Keratinocyte (primary cell): ENCODE measurements around the gene TTC1. TPM values are rescaled to one million over a fixed set of nuclear protein-coding genes. Genes with fewer than 3 reads are reported as not detected.

Experiments
- DNase-seq: peaks from one replicate; pipeline ENCODE4 v3.0.0-alpha.2; 2011; ENCODE audit warnings: low read depth, missing footprints, low spot score
- FAIRE-seq: peaks from 2 replicates; lab custom pipeline; 2011; peaks lifted over from hg19 to GRCh38; lab: Jason Lieb, UNC
- H2AFZ ChIP-seq: 2 replicates; pipeline ENCODE4 v1.6.0; 2012; ENCODE audit warnings: low read length, control low read depth, inconsistent platforms; ENCODE audit not compliant: control insufficient read depth
- H3K27ac ChIP-seq: 2 replicates; pipeline ENCODE4 v1.5.1; 2011; ENCODE audit warnings: low read length; ENCODE audit not compliant: control insufficient read depth, insufficient read depth
- H3K27me3 ChIP-seq: 3 replicates; pipeline ENCODE4 v1.6.0; 2011; ENCODE audit warnings: low read length; ENCODE audit not compliant: control insufficient read depth, insufficient read depth; ENCODE audit errors: extremely low read depth
- H3K36me3 ChIP-seq, 2 experiments: 2 replicates in 1 of 2; 3 replicates in 1 of 2; pipeline ENCODE4 v1.5.1; 2011; ENCODE audit warnings: low read length in 2 of 2, mild to moderate bottlenecking in 1 of 2; ENCODE audit not compliant: control insufficient read depth in 2 of 2, insufficient read depth in 2 of 2; ENCODE audit errors: extremely low read depth in 1 of 2
- H3K4me1 ChIP-seq: 3 replicates; pipeline ENCODE4 v1.5.1; 2011; ENCODE audit warnings: low read length; ENCODE audit not compliant: control insufficient read depth, insufficient read depth; ENCODE audit errors: extremely low read depth
- H3K4me2 ChIP-seq: 3 replicates; pipeline ENCODE4 v1.6.0; 2011; ENCODE audit warnings: low read depth, low read length; ENCODE audit not compliant: control insufficient read depth, insufficient read depth; ENCODE audit errors: extremely low read depth
- H3K4me3 ChIP-seq, 3 experiments: fragments of 200-600 bp in 1 of 3; sonication (generic) in 1 of 3; 2 replicates in 2 of 3; 3 replicates in 1 of 3; pipeline ENCODE4 v1.5.1; 2011 to 2016; ENCODE audit warnings: low read length in 3 of 3, mild to moderate bottlenecking in 3 of 3, control low read depth in 2 of 3, inconsistent platforms in 1 of 3, low read depth in 1 of 3, mixed read lengths in 1 of 3, mixed run types in 1 of 3, moderate library complexity in 1 of 3; ENCODE audit not compliant: control insufficient read depth in 2 of 3, insufficient read depth in 2 of 3; ENCODE audit errors: extremely low read depth in 1 of 3
- H3K79me2 ChIP-seq: 2 replicates; pipeline ENCODE4 v1.6.0; 2012; ENCODE audit warnings: low read length; ENCODE audit not compliant: control insufficient read depth, insufficient read depth
- H3K9ac ChIP-seq: 3 replicates; pipeline ENCODE4 v1.6.0; 2011; ENCODE audit warnings: low read length; ENCODE audit not compliant: control insufficient read depth, insufficient read depth; ENCODE audit errors: extremely low read depth
- H3K9me1 ChIP-seq: 3 replicates; pipeline ENCODE4 v1.6.0; 2011; ENCODE audit warnings: low read length; ENCODE audit not compliant: control insufficient read depth, insufficient read depth; ENCODE audit errors: extremely low read depth
- H3K9me3 ChIP-seq: 2 replicates; pipeline ENCODE4 v1.5.1; 2012; ENCODE audit warnings: low read depth, low read length; ENCODE audit not compliant: control insufficient read depth
- H4K20me1 ChIP-seq: 3 replicates; pipeline ENCODE4 v1.6.0; 2011; ENCODE audit warnings: low read length; ENCODE audit not compliant: control insufficient read depth, insufficient read depth; ENCODE audit errors: extremely low read depth
- EZH2 ChIP-seq: IDR thresholded peaks from one replicate; pipeline ENCODE4 v1.6.1; 2012; ENCODE audit warnings: inconsistent platforms, mild to moderate bottlenecking, low read length, moderate library complexity
- dilution Hi-C: fragments of 300-500 bp; cut with MboI; formaldehyde crosslinking; loops from one replicate; pipeline ENCODE4 v1.7.0; 2020; ENCODE audit warnings: low sequenced_read_pairs; ENCODE audit not compliant: extremely low pct_ligation_motif_present
- polyA plus RNA-seq, 5 experiments: library from polyadenylated mRNA; depleted of rRNA in 3 of 5; stranded (reverse) in 3 of 5; stranded (forward) in 1 of 5; unstranded in 1 of 5; fragments of >200 nt; gene quantifications; 1 replicate in 1 of 5; 2 replicates in 3 of 5; 3 replicates in 1 of 5; pipeline versions ENCODE4 v1.2.1 to v1.2.3, GENCODE V29; 2011 to 2012; ENCODE audit warnings: missing spikeins in 2 of 5, low read depth in 1 of 5, low replicate concordance in 1 of 5
- small RNA-seq, 3 experiments: library from RNA; depleted of rRNA; stranded (forward); fragments of <200 nt; gene quantifications; one replicate each; pipeline ENCODE3, GENCODE V24; 2012; ENCODE audit warnings: low read depth in 3 of 3, low replicate concordance in 1 of 3; ENCODE audit not compliant: insufficient read length in 3 of 3
- TF ChIP-seq, protein P1 (sequence below), 3 experiments: IDR thresholded peaks in 1 of 3; conservative IDR thresholded peaks in 1 of 3; optimal IDR thresholded peaks in 1 of 3; 2 replicates in 2 of 3; 3 replicates in 1 of 3; pipeline versions ENCODE3 to v1.5.1; 2011; ENCODE audit warnings: low read length in 3 of 3, mild to moderate bottlenecking in 3 of 3, moderate library complexity in 2 of 3, control low read depth in 1 of 3, inconsistent platforms in 1 of 3; ENCODE audit not compliant: insufficient read depth in 2 of 3; ENCODE audit errors: extremely low read depth in 1 of 3

TTC1 gene
- polyA plus RNA-seq, 1 donor (not counting 4 experiments of a cell fraction or from before 2014, with no cell fraction given): 51.7 TPM

DNA sequence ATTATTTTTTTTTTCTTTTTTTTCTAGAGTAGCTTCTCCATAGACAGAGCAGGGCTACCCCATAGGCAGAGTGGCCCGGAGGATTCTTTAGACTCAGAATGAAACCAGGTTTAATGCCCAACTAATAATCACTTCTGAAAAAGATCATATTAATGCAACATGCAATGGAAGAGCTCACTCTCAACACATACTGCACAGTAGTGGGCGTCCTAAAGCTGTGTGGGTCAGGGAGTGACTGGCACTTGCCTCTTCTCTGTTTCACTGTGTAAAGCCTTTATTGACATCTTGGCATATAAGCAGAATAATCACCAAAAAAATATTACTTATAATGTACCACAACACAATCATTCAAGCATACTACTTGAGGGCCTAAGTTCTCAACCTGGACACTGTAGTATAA lies 99.2 kb downstream of the TTC1 start:
- Histone ChIP-seq H3K36me3 (peaks cover 5 to 6% of the 10 kb centered on the region in 2 experiments), H2AFZ (no peak overlapping the region), H3K4me1 (no peaks in the 10 kb centered on the region), H4K20me1 (no peaks in the 10 kb centered on the region), H3K9me1 (no peaks in the 10 kb centered on the region), H3K9me3 (no peaks in the 10 kb centered on the region), H3K79me2 (peaks cover 18% of the 10 kb centered on the region), H3K27ac (no peak overlapping the region), H3K4me3 (no peak overlapping the region), H3K9ac (no peak overlapping the region), H3K27me3 (no peaks in the 10 kb centered on the region), H3K4me2 (no peak overlapping the region)
- no peak for DNase-seq
- FAIRE-seq: no peak
- TF ChIP-seq EZH2: no peak
- TF ChIP-seq, protein P1, sequence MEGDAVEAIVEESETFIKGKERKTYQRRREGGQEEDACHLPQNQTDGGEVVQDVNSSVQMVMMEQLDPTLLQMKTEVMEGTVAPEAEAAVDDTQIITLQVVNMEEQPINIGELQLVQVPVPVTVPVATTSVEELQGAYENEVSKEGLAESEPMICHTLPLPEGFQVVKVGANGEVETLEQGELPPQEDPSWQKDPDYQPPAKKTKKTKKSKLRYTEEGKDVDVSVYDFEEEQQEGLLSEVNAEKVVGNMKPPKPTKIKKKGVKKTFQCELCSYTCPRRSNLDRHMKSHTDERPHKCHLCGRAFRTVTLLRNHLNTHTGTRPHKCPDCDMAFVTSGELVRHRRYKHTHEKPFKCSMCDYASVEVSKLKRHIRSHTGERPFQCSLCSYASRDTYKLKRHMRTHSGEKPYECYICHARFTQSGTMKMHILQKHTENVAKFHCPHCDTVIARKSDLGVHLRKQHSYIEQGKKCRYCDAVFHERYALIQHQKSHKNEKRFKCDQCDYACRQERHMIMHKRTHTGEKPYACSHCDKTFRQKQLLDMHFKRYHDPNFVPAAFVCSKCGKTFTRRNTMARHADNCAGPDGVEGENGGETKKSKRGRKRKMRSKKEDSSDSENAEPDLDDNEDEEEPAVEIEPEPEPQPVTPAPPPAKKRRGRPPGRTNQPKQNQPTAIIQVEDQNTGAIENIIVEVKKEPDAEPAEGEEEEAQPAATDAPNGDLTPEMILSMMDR (optimal IDR thresholded peaks at IDR 0.05 in 1 of 3, IDR thresholded peaks at IDR 0.05 in 1 of 3, conservative IDR thresholded peaks at IDR 0.05 in 1 of 3; ENCODE audit: extremely low read depth in 1 of 3, insufficient read depth in 2 of 3, low read length in 3 of 3): no peak
- dilution Hi-C loops: no loop called here

Small RNA genes lying within 50 kb of the gene (small RNA-seq; reads per million reads assigned to genes)
- gene RF00019: 0 reads per million in 3 experiments

Other genes with a start within 250 kb of the TTC1 start
- gene ADRA1B, start 92.7 kb upstream of the TTC1 start, polyA plus RNA-seq: 0.18 to 0.77 TPM (median 0.23 TPM) in 3 replicates
- gene PWWP2A, start 110.3 kb downstream of the TTC1 start, polyA plus RNA-seq: 11.6 to 13.1 TPM (median 12.4 TPM) in 3 replicates
- gene FABP6, start 220.4 kb downstream of the TTC1 start, polyA plus RNA-seq: 0.25 to 1.7 TPM in 2 of 3 replicates, not detected in the other